Vagina (tissue), 2 donors: Measurements from ENCODE around the gene GEN1.

Experiments
- CTCF ChIP-seq, 3 experiments: fragments of 450-650 bp in 2 of 3; fragments of 200-600 bp in 1 of 3; sonication (generic) in 1 of 3; IDR thresholded peaks; one replicate each; pipeline ENCODE4 v1.5.1; 2017 to 2019; ENCODE audit warnings: antibody characterized with exemption in 3 of 3, mild to moderate bottlenecking in 2 of 3, moderate library complexity in 2 of 3
- POLR2A ChIP-seq, 2 donors: fragments of 450-650 bp; IDR thresholded peaks; one replicate each; pipeline ENCODE4 v1.6.1; 2017; ENCODE audit warnings: antibody characterized with exemption in 2 of 2, mild to moderate bottlenecking in 2 of 2, moderate library complexity in 2 of 2
- POLR2AphosphoS5 ChIP-seq, 2 donors: sonication (generic); formaldehyde crosslinking; IDR thresholded peaks; one replicate each; pipeline ENCODE4 v1.9.0; 2017; ENCODE audit warnings: antibody characterized with exemption in 2 of 2, mild to moderate bottlenecking in 2 of 2, low read depth in 1 of 2; ENCODE audit not compliant: insufficient read depth in 1 of 2

- TF ChIP-seq POLR2A (IDR thresholded peaks at IDR 0.05): no peak
- TF ChIP-seq POLR2AphosphoS5 (IDR thresholded peaks at IDR 0.05; ENCODE audit: insufficient read depth in 1 of 2, low read depth in 1 of 2): no peak
- no peak for TF ChIP-seq CTCF (IDR thresholded peaks at IDR 0.05)
Measured at GRCh38 chr2:17772532-17772931, 18.6 kb downstream of the GEN1 start.
